H1 (cell line): Measurements from ENCODE around the gene ATPAF2. TPM values are rescaled to one million over a fixed set of nuclear protein-coding genes. Genes with fewer than 3 reads are reported as not detected.

Experiments
- CREB1 ChIP-seq: IDR thresholded peaks from 2 replicates; pipeline ENCODE4 v1.6.1; 2012; ENCODE audit warnings: inconsistent platforms
- E2F6 ChIP-seq: IDR thresholded peaks from 2 replicates; pipeline ENCODE4 v1.6.1; 2012; ENCODE audit warnings: inconsistent platforms
- SRF ChIP-seq: IDR thresholded peaks from 2 replicates; pipeline ENCODE4 v1.6.1; 2011; ENCODE audit warnings: mild to moderate bottlenecking, low read depth, low read length, moderate library complexity
- polyA plus RNA-seq, 7 experiments: library from polyadenylated mRNA; depleted of rRNA in 3 of 7; stranded (reverse) in 5 of 7; unstranded in 2 of 7; fragments of >200 nt in 5 of 7; fragments of 200-250 nt in 2 of 7; gene quantifications; 1 replicate in 5 of 7; 2 replicates in 1 of 7; 4 replicates in 1 of 7; pipeline versions ENCODE4 v1.2.1 to v1.2.3, GENCODE V29; 2011 to 2013; ENCODE audit warnings: missing spikeins in 2 of 7, mixed read lengths in 2 of 7
- total RNA-seq: library from RNA; stranded (reverse); fragmentation: NEBNext Ultra II Directional; extraction: Animal tissue kit (Norgen Biotek cat#: 25700); gene quantifications from 2 replicates; pipeline ENCODE4 v1.2.1, GENCODE V29; 2021

The ATPAF2 gene
- total and polyA plus RNA-seq, 2 of the 8 experiments (the other 6 are each of a cell fraction or from before 2014, with no cell fraction given), result 19.6 to 22.9 TPM

- TF ChIP-seq E2F6 (no peak), SRF (no peak), CREB1 (no peak)
- TF ChIP-seq, all 59 proteins: peak for 0
Observed at GRCh38 chr17:17985153-17985552, 53.8 kb downstream of the ATPAF2 start (continued).
